Astrocyte (in vitro differentiated cells and primary cell): ENCODE data around the gene HYI.

Experiments
- CTCF ChIP-seq: IDR thresholded peaks from 2 replicates; pipeline ENCODE4 v1.5.1; 2011; ENCODE audit warnings: low read depth, mild to moderate bottlenecking, inconsistent platforms, low read length, moderate library complexity; ENCODE audit not compliant: insufficient read depth
- EZH2 ChIP-seq: IDR thresholded peaks from 2 replicates; pipeline ENCODE4 v1.6.1; 2012; ENCODE audit warnings: mild to moderate bottlenecking, low read length, inconsistent platforms; ENCODE audit not compliant: insufficient read depth

- no peak for TF ChIP-seq CTCF
- no peak for TF ChIP-seq EZH2
Observed at GRCh38 chr1:43473463-43473862, 19.7 kb upstream of the HYI start.
